ENCODE results near the gene ZBTB42. TPM values are rescaled to one million over a fixed set of nuclear protein-coding genes. Genes with fewer than 3 reads are reported as not detected.

Gene ZBTB42
- total and polyA plus RNA-seq, 12 donors: 1.8 to 9.2 (median 5.9) TPM

DNA sequence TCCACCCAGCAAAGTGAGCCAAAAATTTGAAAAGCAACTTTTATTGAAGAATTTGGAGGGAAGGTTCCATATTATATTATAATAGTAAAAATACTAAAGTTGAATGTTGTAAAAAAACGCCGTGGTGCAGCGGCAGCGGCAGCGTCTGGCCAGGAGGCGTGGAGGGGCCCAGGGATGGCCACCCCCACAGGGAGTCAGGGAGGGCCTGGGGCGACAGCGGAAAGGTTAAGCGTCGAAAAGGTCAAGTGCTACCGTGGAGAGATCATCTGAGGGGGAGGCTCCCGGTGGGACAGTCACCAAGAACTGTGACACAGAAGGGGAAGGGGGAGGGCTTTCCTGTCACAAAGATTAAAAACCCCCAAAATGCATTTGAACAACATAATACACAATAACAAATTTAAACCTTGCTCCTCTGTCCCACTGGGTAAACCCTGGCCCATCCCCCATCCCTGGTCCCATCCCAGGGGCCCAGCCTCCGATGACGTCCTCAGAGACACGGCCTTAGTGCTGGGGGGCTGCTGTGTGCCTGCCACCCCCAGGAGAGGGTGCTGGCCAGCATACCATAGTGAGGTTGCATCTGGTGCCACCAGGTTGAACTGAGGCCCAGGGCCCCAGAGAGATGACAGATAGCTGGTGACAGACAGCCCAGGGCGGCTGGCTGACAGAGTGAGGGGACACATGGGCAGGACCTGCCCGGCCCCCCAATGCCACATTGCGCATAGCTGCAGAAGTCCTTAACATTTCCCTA, 31.4 kb upstream of the ZBTB42 start:
- H3K36me3 ChIP-seq: peaks cover 0 to 52% (median 38%) of the 10 kb centered on the region in 9 donors
- no peak for ATAC-seq
- TF ChIP-seq, protein P1, sequence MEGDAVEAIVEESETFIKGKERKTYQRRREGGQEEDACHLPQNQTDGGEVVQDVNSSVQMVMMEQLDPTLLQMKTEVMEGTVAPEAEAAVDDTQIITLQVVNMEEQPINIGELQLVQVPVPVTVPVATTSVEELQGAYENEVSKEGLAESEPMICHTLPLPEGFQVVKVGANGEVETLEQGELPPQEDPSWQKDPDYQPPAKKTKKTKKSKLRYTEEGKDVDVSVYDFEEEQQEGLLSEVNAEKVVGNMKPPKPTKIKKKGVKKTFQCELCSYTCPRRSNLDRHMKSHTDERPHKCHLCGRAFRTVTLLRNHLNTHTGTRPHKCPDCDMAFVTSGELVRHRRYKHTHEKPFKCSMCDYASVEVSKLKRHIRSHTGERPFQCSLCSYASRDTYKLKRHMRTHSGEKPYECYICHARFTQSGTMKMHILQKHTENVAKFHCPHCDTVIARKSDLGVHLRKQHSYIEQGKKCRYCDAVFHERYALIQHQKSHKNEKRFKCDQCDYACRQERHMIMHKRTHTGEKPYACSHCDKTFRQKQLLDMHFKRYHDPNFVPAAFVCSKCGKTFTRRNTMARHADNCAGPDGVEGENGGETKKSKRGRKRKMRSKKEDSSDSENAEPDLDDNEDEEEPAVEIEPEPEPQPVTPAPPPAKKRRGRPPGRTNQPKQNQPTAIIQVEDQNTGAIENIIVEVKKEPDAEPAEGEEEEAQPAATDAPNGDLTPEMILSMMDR (IDR thresholded peaks at IDR 0.05): no peak
- H3K27me3 ChIP-seq: no peaks in the 10 kb centered on the region
- intact Hi-C loops (cut with DNase I): loop anchor here in 6 of 10 donors (2.0 to 10.0 kb wide), 4 partner anchors 25 to 275 kb away; partner anchors contain the start of gene AKT1 (in 1 of the 6)
- H3K4me3 ChIP-seq: no peak overlapping the region
- WGBS, 2 donors: 76 to 77% methylated on average over 18 of the region's 18 CpGs
- H3K4me1 ChIP-seq: peaks cover 0 to 14% (median 10%) of the 10 kb centered on the region in 9 donors
- H3K9me3 ChIP-seq: peaks cover 0 to 17% (median 0%) of the 10 kb centered on the region in 11 donors
- peak overlapping the region in 1 of 10 donors; percentile 60 for H3K27ac ChIP-seq
- DNase-seq: no peak

DNA sequence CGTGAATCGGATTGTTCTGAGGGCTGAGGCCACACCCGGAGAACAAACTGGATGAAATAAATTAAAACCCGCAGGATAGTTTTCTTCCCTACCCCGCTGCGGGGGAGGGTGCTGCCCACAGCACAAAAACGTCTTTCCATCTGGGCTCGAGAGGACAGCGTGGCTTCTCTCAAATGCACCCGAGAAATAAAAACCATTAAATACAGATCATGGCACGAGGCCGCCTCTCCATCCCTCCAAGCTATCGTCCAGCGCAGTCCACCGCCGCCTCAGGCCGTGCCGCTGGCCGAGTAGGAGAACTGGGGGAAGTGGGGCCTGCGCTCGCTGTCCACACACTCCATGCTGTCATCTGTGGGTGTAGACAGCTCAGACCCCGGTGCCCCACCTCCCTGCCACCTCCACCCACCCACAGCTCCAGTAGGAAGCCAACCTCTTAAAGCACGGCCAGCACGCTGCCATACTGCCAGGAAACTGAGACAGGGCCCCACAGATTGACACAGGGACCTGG, 30.8 kb upstream of the ZBTB42 start:
- Histone ChIP-seq H3K27ac (no peak overlapping the region), H3K4me1 (peaks cover 0 to 14% (median 10%) of the 10 kb centered on the region in 9 donors), H3K9me3 (peaks cover 0 to 17% (median 0%) of the 10 kb centered on the region in 11 donors), H3K4me3 (no peak overlapping the region), H3K27me3 (no peaks in the 10 kb centered on the region), H3K36me3 (peaks cover 0 to 58% (median 44%) of the 10 kb centered on the region in 9 donors)
- TF ChIP-seq, protein P1 (IDR thresholded peaks at IDR 0.05): no peak
- ATAC-seq: no peak
- WGBS, 2 donors: 81 to 87% methylated on average over 24 of the region's 24 CpGs
- DNase-seq: peak in 1 of 2 donors; percentile 15
- intact Hi-C loops (cut with DNase I): loop anchor here in 1 of 10 donors (2.0 kb wide), 1 partner anchor 55 kb away; no protein-coding TSS in a partner anchor

DNA sequence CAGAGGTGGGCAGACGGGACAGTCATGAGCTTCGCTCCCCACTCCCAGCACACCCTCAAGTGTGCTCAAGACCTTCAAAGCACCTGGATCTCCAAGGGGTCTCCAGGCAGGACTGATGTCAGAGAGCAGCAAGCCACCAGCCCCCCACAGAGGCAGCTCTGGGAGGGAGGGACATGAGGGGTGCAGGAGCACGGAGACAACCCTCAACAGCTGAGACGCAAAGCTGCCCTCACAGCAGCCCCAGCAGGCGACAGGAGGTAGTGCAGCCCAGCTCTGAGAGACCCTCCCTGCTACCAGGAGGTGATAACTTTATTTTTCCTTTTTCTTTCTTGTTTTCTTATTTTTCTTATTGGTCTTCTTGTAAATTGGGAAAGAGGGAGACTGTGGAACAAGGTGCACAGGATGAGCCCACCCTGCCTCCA, 30.0 kb upstream of the ZBTB42 start:
- Histone ChIP-seq H3K9me3 (peaks cover 0 to 15% (median 0%) of the 10 kb centered on the region in 11 donors), H3K4me1 (peaks cover 0 to 14% (median 10%) of the 10 kb centered on the region in 9 donors), H3K27ac (no peak overlapping the region), H3K4me3 (no peak overlapping the region), H3K36me3 (peaks cover 0 to 63% (median 48%) of the 10 kb centered on the region in 9 donors), H3K27me3 (no peaks in the 10 kb centered on the region)
- TF ChIP-seq, protein P1 (IDR thresholded peaks at IDR 0.05): peak in 7 of 9 donors; percentile 9 to 54 (median 34)
- WGBS, 2 donors: 90 to 92% methylated on average over 5 of the region's 5 CpGs
- ATAC-seq: no peak
- intact Hi-C loops (cut with DNase I): loop anchor here in 2 of 10 donors (1.0 to 2.0 kb wide), 2 partner anchors 54 to 56 kb away; no protein-coding TSS in a partner anchor
- peak in 1 of 2 donors; percentile 16 for DNase-seq

DNA sequence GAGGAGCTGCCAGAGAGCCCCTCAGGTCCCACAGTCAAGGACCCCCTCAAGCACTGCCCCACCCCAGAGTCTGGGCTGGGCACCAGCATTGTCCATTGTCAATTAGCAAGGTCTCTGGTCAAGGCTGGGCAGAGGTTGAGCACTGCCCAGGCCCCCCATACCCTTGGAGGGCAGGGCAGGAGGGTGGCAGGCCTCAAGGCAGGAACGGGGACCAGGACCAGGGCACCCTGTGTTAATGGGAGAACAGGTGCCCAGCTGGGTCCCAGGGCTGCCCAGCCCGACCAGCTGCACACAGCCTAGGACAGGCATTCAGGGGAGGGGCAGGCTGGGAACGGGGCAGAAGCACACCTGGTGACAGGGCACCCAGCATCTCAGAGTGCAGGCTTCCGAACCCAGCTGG, 29.5 kb upstream of the ZBTB42 start:
- Histone ChIP-seq H3K27me3 (no peaks in the 10 kb centered on the region), H3K4me3 (no peak overlapping the region), H3K36me3 (peaks cover 0 to 67% (median 50%) of the 10 kb centered on the region in 9 donors), H3K4me1 (peaks cover 0 to 14% (median 10%) of the 10 kb centered on the region in 9 donors), H3K9me3 (peaks cover 0 to 11% (median 0%) of the 10 kb centered on the region in 11 donors), H3K27ac (no peak overlapping the region)
- ATAC-seq: no peak
- TF ChIP-seq, protein P1 (IDR thresholded peaks at IDR 0.05): no peak
- no peak for DNase-seq
- 94 to 98% methylated on average over 4 of the region's 4 CpGs for WGBS, 2 donors
- intact Hi-C loops (cut with DNase I): loop anchor here in 2 of 10 donors (1.0 to 2.0 kb wide), 2 partner anchors 53 to 56 kb away; no protein-coding TSS in a partner anchor

Measured in heart right ventricle (tissue), 16 donors.